DMS79 treated with DMSO at 0.1 percent for 48 hours (cell line): ENCODE data around the gene FCGR2B.
"Not testable (repeated sequence)": the region's sequence is repeated elsewhere in the genome, so short reads cannot be mapped to it uniquely, and the experiment has no call there.

Experiments
- DNase-seq: peaks from one replicate; lab custom pipeline; 2025; lab: John Stamatoyannopoulos, UW

The FCGR2B gene

GRCh38 chr1:161647507-161648360 lies 15.2 kb upstream of the FCGR2B start:
- DNase-seq: not testable (repeated sequence)

DNA sequence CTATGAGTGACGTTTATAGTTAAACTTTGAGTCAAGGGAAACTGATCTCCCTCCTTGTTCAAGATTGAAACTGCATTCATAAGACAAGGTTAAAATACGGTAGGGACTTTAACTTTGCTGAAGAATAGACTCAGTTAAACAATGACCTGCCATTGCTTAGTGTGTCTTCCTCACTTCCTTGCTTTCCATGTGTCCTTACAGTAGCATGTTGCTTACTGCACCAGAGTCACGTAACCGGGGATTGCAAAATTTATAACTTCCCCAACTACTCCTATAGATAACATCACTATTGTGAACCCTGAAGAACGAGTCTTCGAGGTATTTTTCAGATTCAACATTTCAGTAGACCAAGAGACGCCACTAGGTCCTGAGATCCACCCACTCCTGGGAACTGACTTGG lies 9.4 kb upstream of the FCGR2B start:
- not testable (repeated sequence) for DNase-seq

DNA sequence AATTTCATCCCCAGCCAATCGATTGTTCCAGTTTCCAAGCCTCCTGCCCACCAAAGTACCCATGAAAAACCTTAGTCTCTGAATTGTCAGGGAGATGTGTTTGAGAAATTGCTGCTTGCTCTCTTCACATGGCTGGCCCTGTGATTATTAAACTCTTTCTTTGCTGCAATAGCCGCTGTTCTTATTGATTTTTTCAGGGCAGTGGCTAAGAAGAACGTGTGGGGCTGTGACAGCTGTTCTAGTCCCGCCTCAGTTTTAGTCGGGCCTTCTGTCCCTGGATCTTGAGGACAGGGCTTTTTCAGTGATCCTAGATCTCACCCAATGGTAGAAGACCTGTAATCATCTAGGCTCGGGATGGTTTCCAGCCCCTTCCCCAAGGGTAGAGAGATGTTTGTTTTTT lies 9.0 kb upstream of the FCGR2B start:
- not testable (repeated sequence) for DNase-seq

- not testable (repeated sequence) for DNase-seq
Observed at GRCh38 chr1:161658524-161658923, 4.4 kb upstream of the FCGR2B start.

DNA sequence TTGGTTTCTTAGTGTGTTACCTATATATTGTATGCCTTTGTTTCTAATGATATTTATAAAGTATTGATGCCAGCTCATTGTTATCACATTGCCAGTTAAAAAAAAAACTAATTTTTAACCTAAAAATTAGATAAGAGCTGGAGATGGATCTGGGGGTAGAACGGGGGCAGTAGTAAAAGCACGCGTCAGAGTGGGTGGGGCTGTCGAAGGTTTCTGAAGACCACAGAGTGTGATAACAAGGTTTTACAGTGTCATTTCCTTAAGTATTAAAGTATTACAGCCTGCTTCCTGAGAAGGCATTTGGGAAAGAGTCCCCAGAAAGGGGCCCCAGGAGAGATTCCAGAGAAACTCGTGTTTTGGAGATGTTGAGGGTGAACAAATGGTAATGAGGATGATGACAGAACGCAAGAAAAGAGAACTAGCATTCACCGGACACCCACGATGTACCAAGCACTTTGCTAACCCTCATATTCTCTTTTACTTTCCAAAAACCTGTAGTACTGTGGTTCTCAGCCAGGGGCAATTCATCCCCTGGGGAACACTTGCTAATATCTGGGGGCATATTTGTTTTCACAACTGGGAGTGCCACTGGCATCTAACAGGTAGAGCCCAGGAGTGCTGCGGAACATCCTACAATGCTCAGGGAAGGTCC lies 1.2 kb upstream of the FCGR2B start:
- DNase-seq: not testable (repeated sequence)

- not testable (repeated sequence) for DNase-seq
Observed at GRCh38 chr1:161663569-161663968, 626 bp downstream of the FCGR2B start.

- DNase-seq: not testable (repeated sequence)
Observed at GRCh38 chr1:161664689-161665088, 1.7 kb downstream of the FCGR2B start.

DNA sequence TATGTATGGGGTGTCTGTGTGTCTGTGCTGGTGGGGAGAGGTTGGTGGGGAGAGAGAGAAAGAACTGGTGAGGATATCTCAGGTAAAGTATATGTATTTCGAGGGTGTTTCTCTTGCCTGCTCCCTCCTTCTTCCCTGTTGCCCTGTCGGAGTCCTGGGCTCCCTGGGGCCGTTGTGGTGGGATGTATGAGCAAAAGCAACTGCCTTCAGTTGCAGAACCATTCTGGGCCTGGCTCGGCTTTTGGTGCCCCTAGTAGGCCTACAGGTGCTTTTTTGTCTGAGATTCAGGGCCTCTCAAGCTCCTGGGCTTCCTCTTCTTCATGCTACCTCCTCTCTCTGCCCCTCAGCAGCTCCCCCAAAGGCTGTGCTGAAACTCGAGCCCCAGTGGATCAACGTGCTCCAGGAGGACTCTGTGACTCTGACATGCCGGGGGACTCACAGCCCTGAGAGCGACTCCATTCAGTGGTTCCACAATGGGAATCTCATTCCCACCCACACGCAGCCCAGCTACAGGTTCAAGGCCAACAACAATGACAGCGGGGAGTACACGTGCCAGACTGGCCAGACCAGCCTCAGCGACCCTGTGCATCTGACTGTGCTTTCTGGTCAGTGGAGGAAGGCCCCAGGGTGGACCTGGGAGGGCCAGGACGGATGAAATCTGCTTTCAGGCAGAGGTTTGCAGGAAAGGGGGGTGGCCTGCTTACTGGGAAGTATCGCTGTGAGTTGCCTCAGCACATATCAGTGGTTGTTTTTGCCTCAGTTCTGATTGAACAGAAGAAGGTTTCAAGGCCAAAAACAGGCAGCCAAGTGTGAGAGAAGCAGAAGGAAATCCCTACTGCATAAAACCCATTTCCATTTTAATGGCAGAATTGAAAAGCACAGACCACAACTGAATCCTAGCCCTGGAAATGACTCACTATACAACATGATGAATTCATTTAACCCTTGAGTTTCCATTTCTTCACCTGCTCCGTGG lies 8.4 kb downstream of the FCGR2B start:
- not testable (repeated sequence) for DNase-seq

DNA sequence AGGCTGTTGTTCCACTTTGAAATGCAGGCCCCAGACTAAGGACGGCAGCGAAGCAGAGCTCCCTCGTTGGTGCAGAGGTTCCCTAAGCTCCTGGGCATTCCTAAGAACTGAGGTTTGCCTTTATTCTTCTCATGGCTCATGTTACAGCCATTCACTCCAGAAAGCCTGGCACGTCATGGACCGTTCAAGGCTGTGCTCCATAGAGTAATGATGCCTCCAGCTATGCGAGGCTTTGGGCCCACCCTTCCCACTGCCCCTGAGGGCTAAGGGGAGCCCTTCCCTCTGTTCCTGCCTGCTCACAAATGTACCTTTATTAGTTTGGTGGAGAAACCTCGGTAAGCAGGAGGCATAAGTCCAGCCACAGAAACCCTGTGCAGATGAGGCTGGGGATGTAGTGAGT lies 10.5 kb downstream of the FCGR2B start:
- not testable (repeated sequence) for DNase-seq

DNA sequence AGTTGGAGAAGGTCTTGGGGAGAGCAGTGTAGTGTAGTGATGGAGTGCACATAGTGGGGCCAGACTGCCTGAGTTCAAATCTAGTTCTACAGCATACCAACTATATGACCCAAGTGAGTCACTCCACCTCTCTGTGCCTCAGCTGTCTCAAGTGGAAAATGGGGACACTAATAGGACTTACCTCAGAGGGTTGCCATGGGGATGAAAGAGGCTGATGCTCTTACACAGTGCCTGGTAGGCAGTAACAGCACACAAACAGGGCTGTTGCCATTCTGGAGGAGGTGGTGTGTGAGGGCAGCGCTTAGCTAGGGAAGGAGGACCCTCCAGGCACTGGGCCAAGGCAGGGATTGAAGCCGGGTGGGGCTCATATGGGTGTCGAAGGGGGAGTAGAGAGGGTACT lies 11.5 kb downstream of the FCGR2B start:
- DNase-seq: not testable (repeated sequence)

DNA sequence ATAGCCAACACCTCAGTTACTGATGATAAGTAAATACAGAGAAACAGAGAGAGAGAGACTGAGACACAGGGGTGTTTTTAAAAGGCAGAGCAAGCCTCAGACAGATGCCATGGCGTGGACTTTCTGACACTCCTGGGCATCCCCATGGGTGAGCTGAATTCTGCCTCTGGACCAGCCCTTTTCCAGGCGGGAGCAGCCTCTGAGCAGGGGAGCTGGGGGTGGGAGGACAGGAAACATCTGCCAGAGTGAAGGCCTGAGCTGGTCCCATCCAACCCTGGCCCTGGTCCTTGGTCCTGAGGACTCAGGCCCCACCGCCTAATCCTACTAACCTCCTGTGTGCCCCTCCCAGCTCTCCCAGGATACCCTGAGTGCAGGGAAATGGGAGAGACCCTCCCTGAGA lies 12.0 kb downstream of the FCGR2B start:
- not testable (repeated sequence) for DNase-seq

DNA sequence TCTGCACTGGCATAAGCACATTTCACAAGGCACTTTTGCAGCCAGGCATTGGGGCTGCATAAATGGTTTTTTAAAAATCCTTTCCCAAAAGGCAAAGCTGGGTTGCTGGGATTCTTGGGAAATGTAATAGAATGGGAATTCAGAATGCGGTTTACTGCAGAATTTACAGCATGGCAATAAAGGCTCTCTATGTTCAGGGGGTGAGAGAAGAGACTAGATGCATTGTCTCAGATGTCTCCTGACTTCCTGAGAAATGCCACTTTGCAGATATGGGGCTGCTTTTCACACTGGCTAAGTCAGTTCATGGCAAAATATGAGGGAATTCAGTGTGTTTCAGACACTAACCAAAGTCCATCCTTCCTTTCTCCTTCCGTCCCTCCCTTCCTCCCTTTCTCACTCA lies 13.5 kb downstream of the FCGR2B start:
- no peak for DNase-seq

DNA sequence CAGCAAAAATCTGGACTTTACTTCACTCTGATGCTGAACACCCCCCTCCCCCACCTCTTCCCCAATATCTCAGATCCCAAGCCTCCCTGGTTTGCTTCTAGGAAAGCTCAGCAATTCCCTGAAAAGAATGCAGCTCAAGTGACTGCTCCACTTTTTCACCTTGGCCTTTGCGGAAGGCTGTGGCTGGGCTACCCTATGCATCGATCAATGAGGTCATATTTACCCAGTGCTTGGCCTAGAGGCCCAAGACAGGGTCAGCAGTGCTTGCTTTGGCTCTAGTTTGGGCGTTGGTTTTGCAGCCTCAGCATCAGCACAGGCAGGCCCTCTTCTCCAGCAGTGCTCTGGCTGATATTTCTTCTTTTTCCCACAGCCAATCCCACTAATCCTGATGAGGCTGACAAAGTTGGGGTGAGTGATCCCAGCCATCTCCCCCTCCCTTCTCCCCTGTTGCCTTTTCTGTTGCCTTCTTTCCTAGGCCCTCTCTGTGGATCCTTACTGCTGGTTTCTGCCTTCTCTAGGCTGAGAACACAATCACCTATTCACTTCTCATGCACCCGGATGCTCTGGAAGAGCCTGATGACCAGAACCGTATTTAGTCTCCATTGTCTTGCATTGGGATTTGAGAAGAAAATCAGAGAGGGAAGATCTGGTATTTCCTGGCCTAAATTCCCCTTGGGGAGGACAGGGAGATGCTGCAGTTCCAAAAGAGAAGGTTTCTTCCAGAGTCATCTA lies 14.2 kb downstream of the FCGR2B start:
- no peak for DNase-seq

DNA sequence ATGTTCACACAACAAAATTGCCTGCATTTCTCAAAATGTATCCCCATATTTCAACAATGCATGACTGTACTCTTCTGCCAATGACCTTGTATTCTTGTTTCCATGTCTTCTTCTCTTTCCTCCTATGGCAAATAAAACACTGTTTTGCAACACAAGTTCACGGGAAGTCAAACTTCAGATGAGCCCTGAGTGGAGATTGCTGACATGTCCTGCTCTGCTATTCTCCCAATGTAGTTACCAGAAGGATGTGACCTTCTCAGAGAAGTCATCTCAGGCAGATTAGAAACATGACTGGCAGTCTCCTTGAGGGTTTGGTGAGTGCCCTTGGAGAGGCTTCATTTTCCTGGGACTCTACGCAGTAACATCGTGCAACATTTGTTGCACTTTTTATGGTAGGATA lies 15.6 kb downstream of the FCGR2B start:
- DNase-seq: no peak

- DNase-seq: no peak
Observed at GRCh38 chr1:161681879-161682278, 18.9 kb downstream of the FCGR2B start.

DNA sequence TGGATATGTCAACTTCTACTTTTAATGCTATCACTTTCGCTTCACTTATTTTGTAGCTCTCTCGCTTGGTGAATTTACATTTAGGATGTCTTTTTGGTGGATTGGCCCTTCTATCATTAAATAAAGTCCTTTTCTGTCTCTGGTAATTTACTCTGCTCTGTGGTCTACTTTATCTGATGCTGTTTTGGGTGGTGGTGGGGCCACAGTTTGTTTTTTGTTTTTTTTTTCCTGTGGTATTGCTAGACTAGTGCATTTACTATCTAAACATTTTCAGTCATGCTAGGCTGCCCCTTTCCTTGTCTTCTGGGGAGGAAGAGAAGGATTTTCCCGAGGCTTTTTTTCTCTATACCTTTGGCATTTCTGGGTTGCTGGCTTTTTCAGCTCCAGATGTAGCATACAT lies 26.0 kb downstream of the FCGR2B start:
- no peak for DNase-seq

DNA sequence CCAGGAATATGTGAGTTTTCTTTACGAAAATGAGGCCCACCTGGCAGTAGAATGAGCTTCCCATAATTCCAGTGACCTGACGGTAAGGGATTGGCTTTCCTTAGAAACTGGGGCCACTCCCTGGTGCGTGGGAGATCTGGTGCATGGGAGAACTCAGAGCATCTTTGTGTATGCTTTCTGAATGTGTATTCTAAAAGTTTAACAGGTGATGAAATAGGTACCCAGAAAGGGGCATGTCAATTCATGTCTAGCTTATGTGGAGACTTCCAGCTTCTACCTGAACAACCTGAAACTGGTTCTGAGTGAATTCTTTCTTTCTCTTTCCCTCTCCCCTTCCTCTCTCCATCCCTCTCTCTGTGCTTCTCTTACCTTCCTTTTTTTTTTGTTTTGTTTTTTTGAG lies 28.9 kb downstream of the FCGR2B start:
- no peak for DNase-seq

DNA sequence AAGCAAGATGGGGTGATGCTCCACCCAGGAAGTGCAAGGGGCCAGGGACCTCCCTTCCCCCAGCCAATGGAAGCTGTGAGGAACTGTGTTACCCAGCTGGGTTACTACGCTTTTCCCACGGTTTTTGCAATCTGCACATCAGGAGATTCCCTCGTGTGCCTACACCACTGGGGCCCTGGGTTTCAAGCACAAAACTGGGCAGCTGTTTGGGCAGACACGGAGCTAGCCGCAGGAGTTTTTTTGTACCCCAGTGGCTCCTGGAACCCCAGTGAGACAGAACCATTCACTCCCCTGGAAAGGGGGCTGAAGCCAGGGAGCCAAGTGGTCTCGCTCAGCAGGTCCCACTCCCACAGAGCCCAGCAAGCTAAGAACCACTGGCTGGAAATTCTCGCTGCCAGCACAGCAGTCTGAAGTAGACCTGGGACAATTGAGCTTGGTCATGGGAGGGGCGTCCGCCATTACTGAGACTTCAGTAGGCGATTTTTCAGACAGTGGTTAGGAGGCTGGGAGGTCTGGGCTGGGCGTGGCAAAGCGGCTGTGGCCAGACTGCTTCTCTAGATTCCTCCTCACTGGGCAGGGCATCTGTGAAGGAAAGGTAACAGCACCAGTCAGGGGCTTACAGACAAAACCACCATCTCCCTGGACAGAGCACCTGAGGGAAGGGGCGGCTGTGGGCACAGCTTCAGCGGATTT lies 30.2 kb downstream of the FCGR2B start:
- DNase-seq: not testable (repeated sequence)

GRCh38 chr1:161698302-161698701 lies 35.4 kb downstream of the FCGR2B start:
- DNase-seq: not testable (repeated sequence)

DNA sequence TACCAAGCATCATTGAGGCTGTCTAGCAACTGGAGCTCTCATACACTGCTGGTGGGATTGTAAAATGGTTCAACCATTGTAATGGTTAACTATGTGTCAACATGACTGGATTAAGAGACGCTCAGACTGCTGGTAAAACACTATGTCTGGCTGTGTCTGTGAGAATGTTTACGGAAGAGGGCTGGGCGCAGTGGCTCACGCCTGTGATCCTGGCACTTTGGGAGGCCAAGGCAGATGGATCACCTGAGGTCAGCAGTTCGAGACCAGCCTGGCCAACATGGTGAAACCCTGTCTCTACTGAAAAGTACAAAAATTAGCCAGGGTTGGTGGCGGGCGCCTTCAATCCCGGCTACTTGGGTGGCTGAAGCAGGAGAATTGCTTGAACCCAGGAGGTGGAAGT lies 39.3 kb downstream of the FCGR2B start:
- DNase-seq: no peak

- DNase-seq: no peak
Observed at GRCh38 chr1:161705537-161705936, 42.6 kb downstream of the FCGR2B start.
